Suppressor macrophage (primary cell): ENCODE data around the gene MAP4K2.
"Not testable (repeated sequence)": the region's sequence is repeated elsewhere in the genome, so short reads cannot be mapped to it uniquely, and the experiment has no call there.

Source experiments
- DNase-seq, 4 experiments: peaks; one replicate each; pipeline ENCODE4 v3.0.0-alpha.2; 2020 to 2022

The MAP4K2 gene

DNA sequence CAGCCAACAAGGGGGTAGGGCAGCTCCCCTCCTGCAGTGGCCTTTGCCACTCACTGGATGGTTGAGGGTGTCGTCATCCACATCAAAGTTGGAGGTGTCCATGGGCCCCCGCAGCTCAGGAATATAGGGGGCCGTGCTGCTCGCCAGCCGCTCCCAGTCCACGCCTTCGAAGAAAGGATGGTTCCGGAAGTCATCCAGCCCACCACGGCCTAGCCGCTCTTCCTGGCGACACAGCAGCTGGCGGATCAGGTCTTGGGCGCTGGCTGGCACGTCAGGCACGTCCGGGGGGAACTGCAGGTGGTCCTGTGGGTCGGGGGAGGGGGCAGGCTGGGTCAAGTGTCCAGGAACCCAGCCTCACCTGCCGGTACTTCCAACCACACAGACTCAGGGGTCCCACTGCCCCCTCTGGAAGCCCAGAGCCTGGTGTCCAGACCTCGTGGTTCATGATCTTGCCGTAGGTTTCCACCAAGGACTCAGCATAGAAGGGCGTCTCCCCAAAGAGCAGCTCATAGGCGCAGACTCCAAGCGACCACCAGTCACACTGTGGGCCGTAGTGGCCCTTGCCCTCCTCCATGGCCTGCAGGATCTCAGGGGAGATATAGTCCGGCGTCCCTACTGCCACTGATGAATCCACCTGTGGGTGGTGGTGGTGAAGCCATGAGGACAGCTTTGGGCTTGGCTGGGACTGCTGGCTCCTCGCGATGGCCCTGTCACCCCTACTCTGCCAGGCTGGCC is 35.8 kb upstream of the MAP4K2 start:
- no peak for DNase-seq

DNA sequence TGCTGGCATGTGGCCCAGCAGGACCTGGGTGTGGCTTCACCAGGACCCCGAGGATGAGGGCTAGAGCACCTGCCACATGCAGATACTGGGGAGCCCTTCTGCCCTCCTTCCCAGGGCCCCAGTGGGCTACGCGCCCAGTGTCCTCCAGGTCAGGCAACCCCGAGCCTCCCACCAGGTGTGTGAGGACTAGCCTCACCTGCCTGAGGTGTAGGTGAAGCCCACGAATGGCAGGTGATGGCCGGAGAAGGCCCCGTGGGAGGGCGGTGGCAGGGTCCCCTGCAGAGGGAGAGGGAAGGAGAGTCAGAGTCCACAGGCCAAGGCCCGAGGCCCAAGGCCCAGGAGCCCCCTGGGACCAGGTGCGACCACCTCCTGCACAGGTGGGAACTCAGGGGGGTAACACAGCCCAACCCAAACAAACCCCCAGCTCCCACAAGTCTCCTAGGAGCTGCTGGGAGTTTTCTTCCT is 34.9 kb upstream of the MAP4K2 start:
- no peak for DNase-seq

DNA sequence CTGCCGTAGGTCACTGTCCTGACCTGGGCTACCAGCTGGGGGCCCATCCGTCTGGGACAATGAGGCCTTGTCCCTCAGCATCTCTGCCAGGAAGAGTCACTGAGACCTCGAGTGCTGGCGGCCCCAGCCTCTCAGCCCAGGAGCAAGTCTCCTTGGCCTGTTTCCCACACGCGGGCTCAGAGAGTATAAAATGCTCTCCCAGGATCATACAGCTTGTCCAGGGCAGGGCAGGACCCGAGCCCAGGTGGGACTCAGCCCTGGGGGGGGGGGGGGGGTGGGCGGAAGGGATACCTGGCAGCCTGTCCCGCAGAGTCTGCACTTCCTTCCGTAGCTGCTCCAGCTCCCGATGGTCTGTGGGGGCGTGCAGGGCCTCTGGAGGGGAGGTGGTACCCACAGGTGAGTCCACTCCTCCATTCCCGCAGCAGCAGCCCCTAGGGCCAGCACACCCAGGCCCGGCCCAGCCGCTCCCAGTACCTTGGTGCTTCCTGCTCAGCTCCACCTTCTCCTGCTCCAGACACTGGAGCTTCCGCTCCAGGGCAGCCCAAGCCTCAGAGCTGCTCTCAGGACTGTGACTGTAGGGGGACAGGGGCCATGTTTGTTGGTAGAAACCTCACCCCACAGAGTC is 33.5 kb upstream of the MAP4K2 start:
- DNase-seq = no peak

DNA sequence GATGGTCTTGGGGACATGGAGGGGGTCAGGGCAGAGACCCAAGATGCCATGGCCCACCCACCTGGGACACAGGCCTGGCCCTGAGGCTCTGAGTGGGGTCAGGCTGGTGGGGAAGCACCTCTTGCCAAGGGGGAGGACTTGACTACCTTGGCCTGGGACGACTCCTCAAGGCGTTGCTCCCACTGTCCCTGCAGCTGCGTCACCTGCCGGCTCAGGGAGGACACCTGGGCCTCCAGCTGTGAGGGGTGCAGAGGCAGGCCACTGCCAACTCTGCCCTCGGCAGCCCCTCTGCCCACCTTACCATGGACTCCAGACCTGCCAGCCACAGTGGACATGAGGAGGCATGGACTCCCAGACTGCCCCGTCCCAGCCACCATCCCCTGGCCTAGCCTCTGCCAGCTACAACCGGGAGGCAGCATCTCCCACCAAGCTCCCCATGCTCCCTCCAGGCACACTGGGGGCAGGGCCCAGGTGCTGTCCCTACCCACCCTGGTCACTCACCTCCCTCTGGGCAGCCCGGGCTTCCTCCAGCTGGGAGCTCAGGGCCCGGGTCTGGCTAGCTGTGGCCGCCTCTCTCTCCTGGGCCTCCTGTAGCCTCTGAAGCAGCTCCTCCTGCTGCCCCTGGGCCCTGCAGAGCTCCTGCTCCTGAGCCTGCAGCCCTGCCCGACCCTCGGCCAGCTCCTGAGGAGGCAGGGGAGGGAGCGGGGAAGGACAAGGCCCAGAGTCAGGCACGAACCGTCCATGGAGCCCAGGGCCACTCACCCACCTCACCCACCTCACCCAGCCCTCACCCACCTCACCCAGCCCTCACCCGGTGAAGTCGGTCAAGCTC is 32.8 kb upstream of the MAP4K2 start:
- no peak for DNase-seq

DNA sequence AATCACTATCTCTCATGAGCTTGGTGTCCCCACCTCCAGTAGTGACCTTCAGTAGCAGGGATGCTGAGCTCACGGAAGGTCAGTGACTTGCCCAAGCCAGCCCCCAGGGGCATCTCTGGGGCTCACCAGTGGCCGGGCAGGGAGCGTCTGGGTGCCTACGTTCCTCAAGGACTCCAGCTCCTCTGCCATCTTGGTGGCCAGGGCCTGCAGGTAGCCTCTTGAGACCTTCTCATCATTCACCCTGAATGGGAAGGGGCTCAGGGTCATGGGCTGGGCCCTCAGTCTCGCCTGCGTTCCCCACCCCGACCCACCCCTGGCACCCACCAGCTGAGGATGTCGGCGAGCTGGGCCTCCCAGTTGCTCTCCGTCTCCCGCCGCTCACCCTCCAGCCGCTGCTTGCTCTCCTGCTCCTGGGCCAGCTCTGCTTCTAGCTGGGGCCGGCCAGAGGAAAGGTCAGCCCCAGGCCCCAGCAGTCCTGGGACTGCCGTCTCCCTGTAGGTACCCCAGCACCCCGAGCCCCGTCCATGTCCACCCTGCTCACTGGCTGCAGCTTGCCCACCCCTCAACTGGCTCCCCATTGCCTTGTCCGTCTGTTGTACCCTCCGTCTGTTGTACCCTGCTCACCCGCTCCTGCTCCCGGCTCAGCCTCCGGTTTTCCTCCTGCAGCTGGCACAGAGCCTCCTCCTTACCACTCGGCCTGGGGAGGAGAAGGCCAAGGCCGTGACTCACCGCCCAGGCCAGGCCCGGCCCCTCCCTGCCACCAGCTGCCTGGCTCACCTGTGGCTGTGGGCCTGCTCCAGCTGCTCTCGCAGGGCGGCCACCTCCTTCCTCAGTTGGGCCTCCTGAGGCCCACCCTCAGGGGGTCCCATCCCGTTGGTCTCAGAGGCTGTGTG is 32.0 kb upstream of the MAP4K2 start:
- no peak for DNase-seq

DNA sequence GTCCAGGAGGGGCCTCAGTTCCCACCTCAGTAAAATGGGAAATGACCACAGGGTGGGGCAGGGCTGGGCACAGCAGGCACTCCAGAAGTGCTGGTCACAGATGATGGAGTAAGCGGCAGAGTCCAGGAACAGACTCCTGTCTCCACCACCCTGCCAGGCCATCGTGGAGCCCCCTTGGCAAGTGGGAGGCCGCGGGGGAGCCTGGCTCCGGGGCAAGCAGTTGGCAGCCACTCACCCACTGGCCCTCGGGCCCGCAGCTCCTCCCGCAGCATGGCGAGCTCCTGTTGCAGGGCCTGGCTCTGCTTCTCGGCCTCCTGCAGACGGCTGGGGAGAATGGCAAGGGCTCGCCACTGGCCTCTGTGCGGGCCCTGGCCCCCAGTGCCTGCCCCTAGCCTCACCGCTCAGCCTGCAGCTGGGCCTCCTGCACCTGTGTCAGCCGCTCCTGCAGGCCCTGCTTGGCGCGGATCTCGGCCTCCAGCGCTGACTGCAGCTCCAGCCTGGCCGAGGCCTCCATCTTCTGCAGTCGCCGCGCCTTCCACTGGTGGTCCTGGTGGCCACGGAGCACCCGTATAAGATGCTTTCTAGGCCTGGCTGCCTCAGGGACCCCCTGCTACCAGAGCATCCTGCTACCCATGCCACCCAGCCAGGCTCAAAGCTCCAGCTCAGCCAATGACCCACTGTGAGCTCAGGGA is 31.2 kb upstream of the MAP4K2 start:
- DNase-seq = no peak

DNA sequence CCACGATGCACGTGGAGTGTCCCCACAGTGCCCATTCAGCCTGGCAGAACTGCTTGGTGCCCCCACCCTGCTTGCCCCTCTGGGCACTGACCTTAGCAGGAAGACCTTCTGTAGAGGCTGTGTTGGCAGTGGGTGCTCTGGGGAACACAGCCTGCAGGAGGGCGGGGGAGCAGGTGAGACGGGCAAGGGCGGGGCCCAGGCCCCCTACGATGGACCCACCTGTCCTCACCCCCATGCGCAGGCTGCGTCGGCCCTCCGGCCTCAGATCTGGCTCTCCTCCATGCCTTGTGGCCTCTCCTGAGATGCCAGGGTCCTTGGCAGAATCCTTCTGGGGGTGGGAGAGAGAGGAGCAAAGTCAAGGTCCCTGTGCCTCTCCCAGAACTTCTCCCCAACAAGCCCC is 30.5 kb upstream of the MAP4K2 start:
- no peak for DNase-seq

DNA sequence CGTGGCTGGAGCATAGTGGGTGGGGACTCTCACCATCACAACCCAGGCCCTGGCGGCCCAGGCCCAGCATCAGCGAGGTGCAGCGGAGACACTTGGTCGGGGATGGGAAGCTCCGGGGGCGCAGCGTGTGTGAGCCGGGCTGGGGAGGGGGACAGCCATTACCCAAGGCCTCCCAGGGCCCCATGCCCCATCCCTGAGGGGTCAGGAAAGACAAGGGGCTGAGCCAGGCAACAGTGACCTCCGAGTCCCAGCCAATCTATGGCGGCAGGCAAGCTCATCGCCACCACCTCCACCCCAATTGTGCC is 30.1 kb upstream of the MAP4K2 start:
- no peak for DNase-seq

DNA sequence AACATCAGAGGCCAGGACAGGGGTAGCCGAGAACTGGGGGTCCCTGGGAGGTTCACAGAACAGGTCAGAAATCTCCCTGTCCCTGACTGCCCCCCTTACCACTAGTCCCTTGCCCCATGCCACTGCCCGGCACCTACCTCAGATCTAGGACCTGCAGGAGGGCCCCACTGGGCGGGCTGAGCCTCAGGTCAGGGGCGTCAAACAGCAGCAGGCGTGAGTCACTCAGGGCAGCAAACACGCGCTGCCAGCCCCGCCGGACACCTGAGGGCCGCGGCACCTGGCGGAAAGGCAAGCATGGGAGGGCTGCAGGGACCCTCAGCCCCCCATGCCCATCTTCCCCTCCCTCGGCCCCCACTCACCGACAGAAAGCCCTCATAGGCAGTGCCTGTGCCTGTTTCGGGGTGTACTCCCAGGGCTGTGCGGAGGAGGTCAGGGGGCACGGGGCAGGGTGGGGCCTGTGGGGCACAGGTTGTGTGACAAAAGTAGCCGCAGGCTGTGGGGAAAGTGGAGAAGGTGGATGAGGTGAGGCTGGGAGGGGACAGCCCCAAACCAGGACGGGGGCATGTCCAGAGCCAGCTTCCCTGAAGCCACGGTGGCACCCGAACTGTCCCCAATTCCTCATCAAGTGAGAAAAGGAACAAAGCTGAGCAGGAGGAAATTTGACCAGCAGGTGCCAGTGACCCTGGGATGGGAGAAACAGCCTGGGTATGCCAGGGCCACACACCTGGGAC is 29.6 kb upstream of the MAP4K2 start:
- DNase-seq = no peak

DNA sequence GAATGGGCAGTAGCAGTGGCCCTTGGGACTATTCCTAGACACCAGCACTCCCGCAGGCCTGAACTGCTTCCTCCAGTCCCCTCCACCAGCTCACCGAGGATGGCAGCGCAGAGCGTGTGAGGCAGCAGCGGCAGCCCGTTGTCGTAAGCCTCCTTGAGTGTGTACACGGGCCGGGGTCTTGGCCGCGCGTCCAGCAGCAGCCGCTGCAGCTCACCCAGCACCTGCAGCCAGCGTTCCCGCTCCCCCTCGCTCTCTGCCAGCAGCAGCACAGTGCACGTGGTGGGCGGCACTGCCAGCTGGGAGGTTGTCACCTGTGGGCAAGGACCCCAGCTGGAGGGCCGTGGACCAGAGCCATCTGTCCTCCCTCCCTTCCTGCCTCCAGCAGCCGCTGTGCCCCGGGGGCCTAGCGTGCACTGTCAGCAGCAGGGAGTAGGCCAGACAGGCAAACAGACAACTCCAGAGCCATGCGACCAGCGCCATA is 28.4 kb upstream of the MAP4K2 start:
- no peak for DNase-seq

DNA sequence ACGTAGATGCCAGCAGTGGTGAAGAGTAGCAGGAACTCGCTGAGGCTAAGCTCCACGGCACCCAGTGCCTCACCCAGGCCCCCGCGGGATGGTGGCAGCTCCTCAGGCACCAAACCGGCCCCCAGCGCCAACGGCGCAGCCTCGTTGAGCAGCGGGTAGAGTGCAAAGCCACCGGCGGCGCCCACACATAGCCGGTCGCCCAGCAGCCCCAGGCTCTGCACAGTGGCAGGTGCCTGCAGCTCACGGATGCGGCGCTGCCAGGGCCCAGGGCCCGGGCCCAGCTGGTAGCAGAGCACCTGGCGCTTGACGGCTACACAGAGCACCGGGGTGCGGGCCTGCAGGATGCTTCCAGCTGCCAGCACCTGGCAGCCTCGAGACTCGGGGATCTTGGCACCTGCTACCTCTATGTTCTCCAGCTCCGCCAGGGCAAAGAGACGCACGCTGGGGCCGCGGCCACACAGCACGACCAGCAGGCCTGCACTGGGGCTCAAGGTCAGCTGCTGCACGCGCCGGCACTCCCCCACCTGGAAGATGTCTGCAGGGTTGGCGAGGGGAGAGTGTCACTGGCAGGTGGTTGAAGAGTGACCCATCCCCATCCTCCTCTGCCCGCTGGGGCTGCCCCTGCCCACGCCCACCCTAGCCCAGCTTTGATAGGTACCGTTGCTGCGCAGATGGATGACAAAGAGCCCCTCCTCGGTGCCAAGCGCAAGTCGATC is 26.7 kb upstream of the MAP4K2 start:
- no peak for DNase-seq

DNA sequence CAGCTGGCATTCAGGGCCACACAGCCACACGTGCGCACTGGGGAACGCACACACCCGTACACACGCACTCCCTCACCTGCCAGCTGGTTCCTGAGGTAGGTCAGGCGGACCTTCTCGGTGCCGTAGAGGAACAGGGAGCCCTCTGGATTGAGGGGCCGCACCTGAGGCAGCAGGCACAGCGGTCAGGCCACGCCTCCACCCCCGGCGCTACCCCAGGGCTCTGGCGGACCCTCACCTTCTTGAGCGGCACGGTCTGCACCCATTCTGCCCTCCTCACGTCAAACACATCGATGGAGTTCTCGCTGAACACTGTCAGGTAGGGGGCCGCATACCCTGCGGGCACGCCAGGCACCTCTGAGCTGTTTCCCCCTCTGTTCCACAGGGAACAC is 24.4 kb upstream of the MAP4K2 start:
- no peak for DNase-seq

DNA sequence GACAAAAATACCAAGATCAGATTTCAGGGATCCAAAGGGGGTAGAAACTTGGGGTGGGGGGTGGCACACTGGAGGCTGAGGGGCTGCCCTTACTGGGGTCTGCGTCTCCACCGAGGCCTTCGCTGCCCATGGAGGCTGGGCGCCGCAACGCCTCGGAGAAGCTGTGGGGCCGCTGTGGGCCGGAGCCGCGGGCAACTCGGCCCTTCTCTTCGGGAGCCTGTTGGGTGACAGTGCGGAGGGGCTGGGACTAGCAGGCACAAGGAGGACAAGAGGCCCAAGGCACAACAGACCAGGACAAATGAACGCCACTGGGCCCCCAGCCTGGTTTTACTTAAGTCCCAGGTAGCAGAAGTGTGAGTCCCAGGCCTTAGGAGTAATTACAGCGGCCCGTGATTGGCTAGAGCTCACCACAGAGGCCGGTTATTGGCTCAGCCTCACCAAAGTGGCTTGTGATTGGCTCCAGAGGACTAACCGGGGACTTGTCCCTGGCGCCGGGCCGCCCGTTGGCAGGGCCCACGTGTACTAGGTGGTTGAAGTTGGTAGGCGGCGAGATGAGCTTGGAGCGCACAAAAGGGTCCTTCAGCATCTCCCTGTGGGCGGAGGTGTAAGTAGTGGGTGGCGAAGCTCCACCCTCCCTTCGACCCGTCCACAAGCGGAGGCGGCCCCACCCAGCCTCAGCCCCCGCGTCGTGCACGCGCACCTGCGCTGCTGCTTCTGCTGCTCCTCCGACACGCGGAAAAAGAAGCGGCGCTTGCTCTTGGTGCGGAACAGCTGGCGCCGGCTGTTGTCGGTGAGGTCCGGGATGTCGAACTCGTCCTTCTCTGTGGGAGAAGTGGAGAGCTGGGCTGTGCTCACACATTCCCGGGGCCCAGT is 23.8 kb upstream of the MAP4K2 start:
- DNase-seq = no peak

DNA sequence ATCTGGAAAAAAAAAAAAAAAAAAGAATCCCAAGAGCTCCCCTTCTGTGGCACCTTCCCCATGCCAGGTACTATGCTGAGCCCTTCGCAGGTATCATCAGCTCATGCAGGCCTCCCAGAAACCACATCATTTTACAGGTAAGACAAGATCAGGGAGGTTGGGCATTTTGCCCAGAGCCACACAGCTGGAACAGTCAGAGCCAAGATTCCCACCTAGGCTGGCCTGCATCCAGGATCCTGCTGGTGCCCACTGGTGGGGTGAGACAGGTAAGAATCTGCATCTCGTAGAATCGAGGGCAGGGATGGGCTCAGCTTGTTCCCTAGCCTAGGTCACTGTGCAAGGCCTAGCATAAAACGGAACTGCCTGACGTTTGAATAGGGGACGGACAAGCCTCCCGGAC is 23.0 kb upstream of the MAP4K2 start:
- no peak for DNase-seq

DNA sequence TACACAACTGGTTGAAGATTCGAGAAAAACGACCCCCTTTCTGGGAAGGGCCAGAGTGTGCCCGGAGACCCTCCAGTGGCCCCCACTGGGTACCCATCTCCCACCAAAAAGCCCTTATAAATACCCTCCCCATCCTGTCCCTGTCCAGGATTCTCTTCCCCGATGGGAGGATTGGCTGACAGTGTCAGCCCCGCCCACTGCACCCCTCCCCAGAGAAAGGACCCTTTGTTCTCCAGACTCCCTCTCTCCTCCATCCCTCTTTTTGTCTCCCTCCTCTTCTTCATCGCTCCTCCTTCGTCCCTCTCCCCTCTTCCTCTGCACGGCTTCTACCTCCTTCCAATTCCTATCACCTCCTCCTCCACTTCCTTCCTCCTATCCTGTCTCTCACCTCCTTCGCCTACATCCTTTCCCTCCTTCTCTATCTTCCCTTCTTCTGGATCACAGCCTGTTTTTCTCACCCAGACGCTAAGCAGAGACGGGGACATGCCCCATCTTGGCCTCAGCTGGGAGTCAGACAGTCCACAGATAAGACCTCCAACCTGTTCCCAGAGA is 20.6 kb upstream of the MAP4K2 start:
- no peak for DNase-seq

DNA sequence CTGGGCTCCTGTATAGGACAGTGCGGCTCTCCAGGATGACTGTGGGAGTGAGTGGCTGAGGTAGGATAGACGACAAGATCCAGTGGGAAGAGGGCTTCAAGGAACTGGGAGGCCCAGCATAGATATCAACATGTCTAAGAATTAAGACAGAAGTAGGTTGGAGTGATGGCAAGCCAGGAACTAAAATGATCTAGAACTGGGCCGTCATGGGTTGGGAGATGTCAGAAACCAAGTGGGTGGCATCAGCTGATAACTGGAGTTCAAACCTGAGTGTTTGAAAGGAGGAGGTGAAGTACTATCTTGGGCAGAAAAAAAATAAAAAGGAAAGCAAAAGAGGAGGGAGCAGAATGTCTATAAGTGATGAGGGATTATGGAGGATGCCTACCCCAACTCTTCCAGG is 14.5 kb upstream of the MAP4K2 start:
- no peak for DNase-seq

DNA sequence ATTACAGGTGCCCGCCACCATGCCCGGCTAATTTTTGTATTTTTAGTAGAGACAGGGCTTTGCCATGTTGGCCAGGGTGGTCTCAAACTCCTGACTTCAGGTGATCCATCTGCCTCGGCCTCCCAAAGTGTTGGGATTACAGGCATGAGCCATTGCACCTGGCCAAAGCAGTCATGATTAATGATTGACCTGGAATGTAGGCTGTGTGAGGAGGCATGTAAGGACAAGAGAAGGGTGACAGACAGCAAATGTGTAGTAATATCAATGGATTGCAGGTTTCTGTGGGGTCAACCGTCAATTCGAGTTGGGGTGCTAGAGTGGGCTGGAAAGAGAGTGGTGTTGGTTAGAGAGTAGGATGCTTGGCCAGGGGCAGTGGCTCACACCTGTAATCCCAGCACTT is 12.4 kb upstream of the MAP4K2 start:
- DNase-seq = not testable (repeated sequence)

DNA sequence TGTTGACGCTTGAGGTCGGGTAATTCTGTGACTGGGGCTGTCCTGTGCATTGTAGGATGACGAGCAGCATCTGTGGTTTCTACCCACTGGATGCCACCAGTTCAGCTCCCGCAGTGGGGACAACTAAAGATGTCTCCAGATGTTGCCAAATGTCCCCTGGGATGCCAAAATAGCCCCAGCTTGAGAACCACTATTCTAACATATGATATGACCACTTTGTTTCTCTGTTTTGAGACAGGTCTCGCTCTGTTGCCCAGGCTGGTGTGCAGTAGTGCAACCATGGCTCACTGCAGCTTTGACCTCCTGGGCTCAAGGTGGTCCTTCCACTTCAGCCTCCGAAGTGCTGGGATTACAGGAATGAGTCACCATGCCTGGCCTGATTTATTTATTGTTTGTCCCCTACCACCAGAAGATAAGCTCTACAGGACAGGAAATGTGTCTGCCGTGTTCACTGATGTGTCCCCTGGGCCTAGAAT is 11.7 kb upstream of the MAP4K2 start:
- no peak for DNase-seq

DNA sequence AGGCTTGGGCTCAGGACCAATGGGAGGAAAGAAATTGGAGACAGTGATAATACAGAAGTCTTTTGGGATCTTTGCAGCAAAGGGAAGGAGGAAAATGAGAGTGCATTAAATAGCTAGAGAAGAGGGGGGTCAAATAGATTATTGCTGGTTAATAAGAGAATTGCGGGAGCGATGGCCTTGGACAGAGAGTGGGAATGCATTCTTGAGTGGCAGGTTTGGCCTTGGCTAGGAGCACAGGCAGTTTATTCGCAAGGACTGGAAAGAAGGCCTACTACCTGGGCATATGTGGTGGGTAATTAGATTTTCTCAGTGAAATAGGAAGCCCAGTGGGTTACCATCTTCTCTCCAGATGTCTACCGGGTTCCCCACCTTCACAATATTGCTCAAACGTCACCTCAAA is 10.8 kb upstream of the MAP4K2 start:
- no peak for DNase-seq
